Stimulated activated CD4-positive, alpha-beta T cell treated with anti-CD3 and anti-CD28 coated beads, TNF-alpha, amount 100 ng/mL, for 24 hours (primary cell): Measurements from ENCODE around the gene MCTP2.

Experiments
- DNase-seq, 3 experiments: peaks; one replicate each; pipeline ENCODE4 v3.0.0-alpha.2; 2020; ENCODE audit warnings: low read depth in 3 of 3

MCTP2 gene

DNA sequence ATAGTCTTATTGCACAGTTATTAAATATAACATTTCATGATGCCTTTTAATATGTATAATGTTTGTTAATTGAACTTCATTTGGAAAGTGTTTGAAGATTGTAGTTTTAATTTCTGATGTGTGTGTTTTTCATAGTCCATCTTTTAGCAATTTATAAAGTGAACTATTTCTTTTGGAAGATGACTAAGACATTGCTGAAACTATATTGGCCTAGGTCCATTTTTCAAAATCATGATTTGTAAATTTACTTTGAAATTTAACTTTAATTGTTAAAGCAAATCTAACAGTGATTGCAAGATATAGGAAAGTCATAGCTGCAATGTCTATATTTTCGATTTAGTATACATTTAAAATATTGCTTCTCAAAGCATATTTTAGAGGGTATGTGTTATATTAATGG, 30.8 kb downstream of the MCTP2 start:
- DNase-seq, result no peak

DNA sequence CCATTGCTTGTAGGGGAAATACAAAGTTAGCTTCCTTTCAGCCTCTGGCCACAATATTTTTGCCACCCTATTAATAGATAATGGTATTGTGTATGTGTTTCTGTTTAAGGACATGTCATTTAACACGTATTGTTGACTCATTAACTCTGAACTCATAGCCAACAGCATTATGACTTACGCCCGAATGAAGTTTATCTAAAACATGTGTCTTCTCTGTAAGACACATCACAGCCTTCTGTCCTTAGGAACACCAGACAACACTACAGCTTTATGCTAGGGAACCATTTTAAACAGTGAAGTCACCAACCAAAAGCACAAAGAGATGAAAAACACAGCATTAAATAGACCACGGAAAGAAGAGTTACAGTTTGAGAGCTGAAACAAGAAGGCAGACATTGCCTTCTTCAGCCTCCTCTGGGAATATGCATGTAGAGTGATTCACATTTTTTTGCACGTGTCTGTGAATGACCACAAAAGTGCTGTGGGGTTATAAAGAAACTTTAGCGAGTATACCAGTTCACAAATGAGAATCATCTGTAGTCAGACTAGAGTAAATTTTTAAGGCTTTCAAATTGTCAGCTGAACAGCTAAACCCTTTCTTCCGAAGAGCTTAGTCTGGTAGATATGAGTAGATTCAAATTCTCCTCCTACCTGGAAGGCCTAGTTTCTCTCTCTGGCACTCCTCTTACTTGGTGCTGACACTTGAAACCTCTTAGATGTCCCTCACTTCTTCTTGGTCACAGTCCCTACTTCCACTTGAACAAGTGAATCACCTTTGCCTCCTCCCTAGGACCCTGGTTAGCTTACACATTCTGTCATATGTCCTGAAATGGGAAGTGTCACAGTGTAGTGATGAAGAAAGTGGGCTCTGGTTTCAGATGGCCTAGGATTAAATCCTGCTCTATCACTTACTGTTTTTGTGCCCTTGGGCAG, 32.2 kb downstream of the MCTP2 start:
- no peak for DNase-seq

DNA sequence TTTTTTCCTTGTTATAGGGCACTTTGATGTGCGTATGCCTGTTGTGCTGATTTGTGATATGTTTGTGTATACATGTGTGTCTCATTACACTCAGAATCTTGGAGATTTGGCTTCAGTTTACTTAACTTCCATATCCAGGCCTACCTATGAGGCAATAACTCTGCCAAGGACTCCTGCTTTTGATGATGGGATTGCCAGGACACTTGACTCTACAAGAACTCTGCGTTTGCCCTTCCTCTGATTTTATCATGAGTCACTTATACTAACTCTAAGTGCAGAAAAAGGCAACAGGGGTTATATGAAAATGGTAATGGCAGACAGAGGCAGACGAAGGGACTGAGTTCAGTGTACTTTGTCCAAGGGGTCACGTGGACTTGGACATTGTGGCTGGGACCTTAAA, 33.6 kb downstream of the MCTP2 start:
- no peak for DNase-seq

DNA sequence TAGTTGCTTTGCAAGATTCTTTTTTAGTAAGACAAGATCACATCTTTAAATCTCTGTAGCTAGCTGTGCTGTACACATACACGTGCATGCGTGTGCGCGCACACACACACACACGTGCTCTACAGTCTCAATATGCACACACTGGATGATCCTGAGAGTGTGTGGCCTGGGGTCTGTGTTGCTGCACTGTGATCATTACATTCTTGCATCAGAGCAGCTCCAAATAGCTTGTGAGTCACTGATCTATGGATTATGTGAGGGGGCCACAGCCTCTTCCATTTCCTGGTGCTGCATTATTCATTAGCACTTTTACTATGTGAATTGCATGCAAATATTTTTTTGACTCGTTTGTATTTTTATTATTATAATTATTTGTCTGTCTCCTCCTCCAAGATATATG, 34.6 kb downstream of the MCTP2 start:
- DNase-seq, result no peak

DNA sequence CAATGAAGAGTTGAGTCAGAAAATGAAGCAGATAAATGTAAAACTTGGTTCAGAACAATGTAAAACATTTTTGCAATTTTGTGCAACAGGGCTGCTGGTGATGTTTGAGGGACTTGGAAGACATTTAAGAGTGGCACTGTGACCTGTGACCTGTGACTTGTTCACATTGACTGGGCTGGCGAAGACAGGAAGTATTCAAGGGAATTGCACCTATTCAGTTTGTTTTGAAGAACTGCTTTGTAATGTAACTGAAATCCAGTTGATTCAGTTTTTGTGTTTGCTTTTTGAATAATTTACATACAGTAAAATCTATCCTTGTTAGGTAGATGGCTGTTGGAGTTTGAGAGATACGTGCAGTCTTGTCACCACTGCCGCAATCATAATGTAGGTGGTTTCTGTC, 35.4 kb downstream of the MCTP2 start:
- DNase-seq, result no peak

DNA sequence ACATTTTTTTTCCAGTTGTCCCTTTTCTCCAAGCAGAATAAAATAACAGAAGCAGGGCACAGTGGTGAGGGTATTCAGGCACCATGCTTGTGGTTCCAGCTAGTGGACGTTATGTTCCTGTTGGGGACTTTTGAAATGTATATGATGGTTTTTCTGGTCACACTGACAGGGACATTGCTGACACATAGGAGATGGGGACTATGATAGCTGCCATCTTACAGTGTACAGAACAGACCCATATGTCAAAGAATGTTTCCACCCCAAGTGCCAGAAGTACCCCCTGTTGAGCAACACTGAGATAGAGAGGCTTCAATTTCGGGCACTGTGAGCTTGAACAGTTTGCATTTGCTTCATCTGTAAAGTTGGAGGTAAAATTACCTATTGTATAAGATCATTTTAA, 38.6 kb downstream of the MCTP2 start:
- DNase-seq, result no peak

DNA sequence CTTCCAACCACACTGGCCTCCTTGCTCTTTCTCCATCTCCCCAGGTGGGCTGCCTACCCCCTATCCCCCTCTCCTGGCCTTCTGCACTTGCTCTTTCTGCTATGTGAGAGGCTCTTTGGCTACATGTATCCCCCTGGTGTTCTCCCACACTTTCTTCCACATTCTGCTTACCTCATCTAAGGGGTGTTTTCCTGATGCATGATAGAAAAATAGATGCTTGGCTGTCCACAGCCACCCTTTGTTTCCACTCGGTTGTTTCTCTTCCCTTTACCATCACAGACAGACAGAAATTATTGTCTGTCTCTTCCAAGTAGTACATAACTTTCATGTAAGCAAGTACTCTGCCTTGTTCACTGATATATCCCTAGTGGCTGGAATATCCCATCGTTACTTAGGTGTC, 39.2 kb downstream of the MCTP2 start:
- DNase-seq, result no peak

DNA sequence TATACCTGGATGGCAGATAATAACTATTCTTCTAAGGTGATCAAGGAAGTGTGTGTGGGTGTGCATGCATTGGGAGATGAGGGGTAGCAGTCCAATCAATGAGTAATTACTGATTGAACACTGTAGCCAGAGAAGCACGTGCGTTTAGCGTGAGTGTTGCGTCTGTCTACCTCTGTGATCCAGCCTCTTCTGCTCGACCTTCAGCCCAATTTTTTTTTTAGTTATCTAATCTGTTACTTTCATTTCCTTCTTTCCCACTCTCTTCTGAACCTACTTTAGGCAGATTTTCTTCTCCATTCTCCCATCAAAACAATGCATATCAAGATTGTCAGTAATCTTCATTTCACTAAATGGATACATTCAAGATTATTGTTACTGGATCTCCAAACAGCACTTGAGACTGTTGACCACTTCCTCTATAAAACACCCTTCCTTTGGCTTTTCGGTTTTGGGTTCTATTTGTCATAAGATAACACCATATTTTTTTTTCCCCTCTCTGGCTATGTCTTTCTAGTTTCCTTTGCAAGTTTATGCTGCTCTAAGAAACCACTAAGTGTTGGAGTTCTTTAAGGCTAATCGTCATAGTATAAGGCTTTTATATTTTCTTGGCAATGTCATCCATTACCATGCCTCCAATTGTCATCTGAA, 41.0 kb downstream of the MCTP2 start:
- no peak for DNase-seq

DNA sequence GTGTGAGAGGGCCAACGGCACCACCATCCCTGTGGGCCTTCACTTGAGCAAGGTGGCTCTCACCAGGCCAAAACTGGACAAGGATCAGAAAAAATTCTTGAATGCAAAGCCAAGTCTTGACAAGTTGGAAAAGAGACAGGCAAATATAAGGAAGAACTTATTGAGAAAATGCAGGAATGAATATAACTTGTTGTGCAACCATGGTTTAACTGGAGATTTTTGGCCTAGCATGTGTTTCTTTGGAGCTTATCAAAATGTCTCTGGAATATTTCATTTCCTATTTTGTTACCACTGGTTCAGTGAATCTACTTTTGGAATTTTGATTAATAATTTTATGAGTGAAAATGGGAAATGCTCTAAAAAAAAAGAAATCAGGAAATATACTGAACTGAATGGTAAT, 42.5 kb downstream of the MCTP2 start:
- no peak for DNase-seq

DNA sequence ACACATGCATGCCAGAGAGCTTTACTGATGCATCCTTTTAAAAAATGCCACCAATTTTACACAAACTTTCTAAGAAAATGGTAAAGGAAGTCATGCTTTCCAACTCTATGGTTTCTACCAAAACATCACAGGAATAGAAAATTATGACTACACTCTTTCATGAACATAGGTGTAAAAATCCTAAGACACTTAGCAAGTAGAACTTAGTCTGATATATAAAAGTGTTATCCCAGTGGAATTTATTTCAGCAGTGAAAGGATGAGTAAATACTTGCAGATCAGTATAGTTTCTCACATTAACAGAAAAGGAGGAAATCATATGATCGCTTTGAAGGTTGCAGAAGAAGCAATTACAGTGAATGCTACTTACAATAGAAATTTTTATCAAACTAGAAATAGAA, 43.4 kb downstream of the MCTP2 start:
- no peak for DNase-seq

DNA sequence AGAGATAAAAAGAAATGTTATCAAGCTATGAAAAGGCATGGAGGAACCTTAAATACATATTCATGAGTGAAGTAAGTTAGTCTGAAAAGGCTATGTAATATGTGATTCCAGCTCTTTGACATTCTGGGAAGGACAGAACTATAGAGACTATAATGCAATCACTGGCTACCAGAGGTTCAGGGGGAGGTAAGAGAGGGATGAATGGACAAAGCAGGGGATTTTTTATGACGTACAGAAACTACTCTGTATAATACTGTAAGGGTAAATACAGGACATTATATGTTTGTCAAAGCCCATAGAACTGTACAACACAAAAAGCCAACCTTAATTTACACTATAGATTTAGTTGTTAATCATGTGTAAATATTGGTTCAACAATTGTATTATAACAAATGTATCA, 46.1 kb downstream of the MCTP2 start:
- DNase-seq, result no peak

DNA sequence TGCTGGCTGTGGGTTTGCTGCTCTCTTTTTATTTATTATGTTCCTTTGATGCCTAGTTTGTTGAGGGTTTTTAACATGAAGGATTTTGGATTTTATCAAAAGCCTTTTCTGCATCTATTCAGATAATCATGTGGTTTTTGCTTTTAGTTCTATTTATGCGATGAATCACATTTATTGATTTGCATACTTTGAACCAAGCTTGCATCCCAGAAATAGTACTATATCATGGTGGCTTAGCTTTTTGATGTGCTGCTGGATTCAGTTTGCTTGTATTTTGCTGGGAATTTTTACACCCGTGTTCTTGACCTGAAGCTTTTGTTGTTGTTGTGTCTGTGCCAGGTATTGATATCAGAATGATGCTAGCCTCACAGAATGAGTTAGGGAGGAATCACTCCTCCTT, 48.4 kb downstream of the MCTP2 start:
- DNase-seq, result no peak

DNA sequence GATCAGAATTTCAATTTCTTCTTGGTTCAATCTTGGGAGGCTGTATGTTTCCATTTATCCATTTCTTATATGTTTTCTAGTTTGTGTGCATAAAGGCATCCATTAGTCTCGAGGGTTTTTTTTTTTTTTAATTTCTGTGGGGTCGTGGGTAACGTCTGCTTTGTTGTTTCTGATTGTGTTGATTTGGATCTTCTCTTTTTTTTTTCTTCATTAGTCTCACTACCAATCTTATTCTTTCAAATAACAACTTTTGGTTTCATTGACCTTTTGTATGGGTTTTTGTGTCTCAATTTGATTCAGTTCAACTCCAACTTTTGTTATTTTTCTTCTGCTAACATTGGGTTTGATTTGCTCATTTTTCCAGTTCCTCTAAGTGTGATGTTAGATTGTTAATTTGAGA, 48.9 kb downstream of the MCTP2 start:
- DNase-seq, result no peak

DNA sequence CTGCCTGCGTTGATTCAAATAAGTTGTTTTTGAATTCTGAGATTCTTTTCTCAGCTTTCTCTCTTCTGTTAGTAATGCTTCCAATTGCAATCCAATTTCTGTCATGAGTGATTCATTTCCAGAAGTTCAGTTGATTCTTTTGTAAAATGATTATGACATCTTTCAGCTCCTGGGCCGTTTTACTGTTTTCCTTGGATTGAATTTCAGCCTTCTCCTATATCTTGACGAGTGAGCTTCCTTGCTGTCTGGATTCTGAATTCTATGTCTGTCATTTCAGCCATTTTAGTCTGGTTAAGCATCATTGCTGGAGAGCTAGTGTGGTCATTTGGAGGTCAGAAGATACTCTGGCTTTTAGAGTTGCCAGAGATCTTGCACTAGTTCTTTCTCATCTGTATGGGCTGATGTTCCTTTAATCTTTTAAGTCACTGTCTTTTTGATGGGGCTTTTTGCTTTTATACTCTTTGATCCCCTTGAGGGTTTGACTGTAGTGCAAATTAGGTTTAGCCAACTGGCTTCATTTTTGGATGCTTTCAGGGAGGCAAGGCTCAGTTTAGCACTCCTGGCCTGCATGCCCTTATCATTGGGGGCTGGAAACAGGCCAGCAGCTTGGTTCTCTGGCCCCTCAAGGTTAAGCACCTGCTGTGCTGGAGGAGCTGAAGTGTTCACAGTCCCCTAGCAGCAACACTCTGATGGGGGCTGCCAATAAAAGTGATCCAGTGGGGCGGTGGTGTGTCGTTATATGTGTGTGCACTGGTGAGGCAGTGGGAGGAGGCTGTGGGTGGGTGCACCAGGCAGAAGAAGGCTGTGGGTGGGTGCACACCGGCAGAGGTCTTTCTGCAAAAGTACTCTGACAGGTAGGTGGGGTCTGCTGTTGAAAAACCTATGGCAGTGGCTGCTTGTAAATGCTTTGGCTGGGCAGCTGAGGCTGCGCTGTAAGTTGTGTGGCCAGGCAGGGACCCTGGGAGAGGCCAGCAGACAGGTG, 51.2 kb downstream of the MCTP2 start:
- DNase-seq, result no peak

DNA sequence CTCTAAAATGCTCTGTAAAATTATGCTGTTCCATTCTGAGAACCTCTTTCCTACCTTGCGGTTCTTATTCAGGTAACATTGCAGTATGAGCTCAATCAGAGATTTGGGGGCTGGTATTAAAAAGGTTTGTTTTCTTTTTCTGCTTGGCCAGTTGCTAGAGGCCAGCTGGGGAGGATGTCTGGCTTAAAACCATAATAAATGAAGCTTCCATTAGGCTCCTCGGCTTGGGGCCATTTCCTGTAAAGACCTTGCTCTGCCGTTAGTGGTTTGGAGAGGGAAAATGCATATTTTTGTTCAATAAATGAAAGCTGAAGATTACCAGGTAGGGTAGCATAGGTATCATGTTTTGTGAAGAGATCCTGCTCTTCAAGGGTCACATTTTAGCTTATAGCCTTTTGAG, 55.2 kb downstream of the MCTP2 start:
- DNase-seq, result no peak

DNA sequence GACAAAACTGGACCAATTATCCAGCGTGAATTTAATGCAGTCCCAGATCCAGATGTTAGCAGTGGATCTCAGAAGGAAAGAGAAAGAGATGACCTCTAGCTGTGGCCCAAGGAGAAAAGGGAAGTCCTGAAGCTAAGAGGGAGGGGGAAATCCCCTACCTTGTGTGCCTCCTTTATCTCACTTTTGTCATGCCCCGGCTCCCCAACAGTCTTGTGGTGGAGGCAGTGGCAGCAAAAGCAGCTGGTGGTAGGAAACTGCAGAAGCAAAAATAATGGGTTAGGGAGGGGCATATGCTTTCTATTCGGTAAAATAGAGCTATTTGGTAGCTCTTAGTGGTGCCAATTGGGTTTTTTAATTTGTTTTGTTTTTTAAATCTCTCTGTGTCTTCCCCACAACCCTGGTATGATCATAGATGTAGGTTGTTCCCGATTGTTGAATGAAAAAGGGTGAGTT, 56.5 kb downstream of the MCTP2 start:
- DNase-seq, result peak in 1 of 3 experiments; percentile 26

DNA sequence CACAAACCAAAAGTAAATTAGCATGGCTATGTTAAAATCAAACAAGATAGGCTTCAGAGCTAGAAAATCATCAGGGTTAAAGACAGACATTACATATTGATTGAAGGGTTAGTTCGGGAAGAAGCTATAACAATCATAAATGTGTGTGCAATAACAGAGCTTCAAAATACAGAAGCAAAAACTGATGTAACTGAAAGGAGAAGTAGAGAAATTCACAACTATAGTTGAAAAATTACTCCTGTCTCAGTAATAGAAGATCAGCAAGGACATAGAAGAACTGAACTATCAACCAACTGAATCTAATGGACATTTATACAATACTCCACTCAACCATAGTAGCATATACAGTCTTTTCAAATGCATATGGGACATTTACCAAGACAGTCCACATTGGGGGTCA, 59.4 kb downstream of the MCTP2 start:
- no peak for DNase-seq

DNA sequence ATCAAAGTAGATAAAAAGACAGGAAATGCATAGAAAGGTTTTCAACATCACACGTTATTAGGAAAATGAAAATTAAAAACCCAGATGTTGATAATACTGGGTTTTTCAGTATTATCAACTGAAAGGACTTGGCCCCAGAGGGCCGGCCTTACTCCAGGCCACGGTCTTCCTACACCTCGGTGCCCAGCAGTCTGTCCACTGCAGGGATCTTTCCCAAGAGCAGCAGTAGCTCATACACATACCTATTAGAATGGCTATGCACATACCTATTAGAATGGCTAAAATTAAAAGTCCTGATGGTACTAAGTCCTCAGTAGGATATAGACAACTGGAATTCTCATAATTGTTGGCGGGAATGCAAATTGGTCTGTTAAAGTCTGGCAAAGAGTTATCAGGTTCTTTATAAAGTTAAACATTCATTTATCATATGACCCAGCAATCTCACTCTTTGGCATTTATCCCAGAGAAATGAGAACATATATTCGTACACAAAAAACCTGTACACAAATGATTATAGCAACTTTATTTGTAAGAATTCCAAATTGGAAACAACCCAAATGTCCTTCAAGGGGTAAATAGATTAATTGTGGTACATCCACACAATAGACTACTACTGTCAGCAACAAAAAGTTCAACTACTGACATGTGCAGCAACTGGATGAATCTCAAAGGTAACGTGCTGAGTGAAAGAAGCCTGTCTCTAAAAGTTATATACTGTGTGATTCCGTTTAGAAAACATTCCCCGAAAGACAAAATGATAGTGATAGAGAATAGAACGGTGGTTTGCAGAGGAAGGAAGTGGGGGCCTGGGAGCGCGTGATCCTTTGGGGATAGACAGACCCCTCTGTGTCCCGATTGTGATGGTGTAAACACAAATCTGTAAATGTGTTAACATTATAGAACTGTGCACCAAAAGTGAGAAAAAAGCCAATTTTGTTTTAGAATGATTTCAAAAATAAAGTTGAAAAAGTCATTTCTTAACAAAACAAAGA, 62.3 kb downstream of the MCTP2 start:
- no peak for DNase-seq

DNA sequence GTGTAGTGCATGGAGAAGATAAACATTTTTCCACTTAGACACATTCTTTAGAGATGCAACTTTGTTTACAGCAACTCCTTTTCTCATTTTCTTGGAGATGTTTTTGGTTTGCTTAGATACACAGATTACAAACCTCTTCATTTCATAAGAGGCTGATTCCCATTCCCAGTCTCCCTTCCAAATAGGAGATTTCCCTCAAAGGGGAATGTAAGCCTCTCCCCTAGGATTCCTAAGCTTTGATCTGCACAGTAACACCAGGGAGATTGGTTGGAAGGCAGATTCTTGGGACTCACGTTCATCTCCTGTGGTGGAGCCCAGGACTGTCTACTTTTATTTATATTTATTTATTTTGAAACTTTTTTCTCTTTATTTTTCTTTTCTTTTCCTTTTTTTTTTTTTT, 63.2 kb downstream of the MCTP2 start:
- DNase-seq, result no peak

DNA sequence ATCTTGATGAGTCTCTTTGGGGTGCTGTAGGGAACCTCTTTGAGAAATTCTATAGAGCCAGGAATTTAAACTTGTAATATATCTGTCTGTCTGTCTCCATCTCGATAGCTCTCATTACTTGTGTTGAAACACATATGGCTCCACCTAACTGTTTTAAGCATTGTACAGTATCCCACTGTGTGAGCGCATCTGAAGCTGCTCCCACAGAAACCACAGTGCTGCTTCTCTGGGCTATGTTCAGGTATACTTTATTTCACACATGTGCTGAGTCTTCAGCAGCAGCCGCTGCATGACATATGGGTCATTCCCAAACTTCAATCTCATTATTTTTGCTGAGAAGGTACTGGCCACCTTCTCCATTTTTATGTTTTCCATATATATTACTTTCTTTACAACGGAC, 63.9 kb downstream of the MCTP2 start:
- DNase-seq, result no peak

DNA sequence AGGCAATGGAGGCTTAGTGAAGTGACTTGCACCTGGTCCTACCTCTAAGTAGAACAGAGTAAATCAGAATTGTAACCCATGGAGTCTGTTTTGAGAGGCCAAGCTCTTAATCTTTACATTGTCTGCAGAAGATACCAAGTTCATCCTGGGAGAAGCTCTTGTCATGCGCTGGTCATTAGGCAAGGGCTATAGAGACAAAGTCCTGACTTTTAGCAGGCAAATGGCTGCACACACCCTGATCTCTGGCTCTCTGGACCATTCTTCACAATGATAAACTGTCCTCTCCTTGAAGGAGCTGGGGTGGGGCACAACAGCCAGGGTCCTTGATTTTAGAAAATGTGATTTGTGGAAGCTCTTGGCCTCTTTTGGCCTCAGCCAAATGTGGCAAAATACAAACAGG, 65.4 kb downstream of the MCTP2 start:
- no peak for DNase-seq
